Large intestine (tissue), 3 donors: Measurements from ENCODE around the gene SCG3. TPM values are rescaled to one million over a fixed set of nuclear protein-coding genes. Genes with fewer than 3 reads are reported as not detected.

Experiments used
- DNase-seq, 2 donors: peaks; one replicate each; pipeline versions ENCODE4 v3.0.0 to v3.0.0-alpha.2; 2013
- H3K27ac ChIP-seq: one replicate; pipeline ENCODE4 v1.5.1; 2013; ENCODE audit warnings: low read length
- H3K27me3 ChIP-seq: 2 replicates; pipeline ENCODE4 v1.6.1; 2013; ENCODE audit warnings: low read length; ENCODE audit not compliant: control insufficient read depth, insufficient read depth
- H3K36me3 ChIP-seq: 2 replicates; pipeline ENCODE4 v1.6.1; 2013; ENCODE audit warnings: low read length; ENCODE audit not compliant: control insufficient read depth, insufficient read depth
- H3K4me1 ChIP-seq: one replicate; pipeline ENCODE4 v1.6.1; 2013; ENCODE audit warnings: low read length; ENCODE audit not compliant: control insufficient read depth, insufficient read depth
- H3K4me3 ChIP-seq: one replicate; pipeline ENCODE4 v1.5.1; 2013; ENCODE audit warnings: low read length
- H3K9me3 ChIP-seq: one replicate; pipeline ENCODE4 v1.6.1; 2013; ENCODE audit warnings: mild to moderate bottlenecking, low read depth, low read length, moderate library complexity; ENCODE audit not compliant: control insufficient read depth
- WGBS: methylation state at CpG from one replicate; pipeline ENCODE4 v1.1.5; 2013; ENCODE audit warnings: low lambda C conversion rate; ENCODE audit not compliant: insufficient coverage; 5-methylcytosine and 5-hydroxymethylcytosine counted together
- polyA plus RNA-seq: library from polyadenylated mRNA; unstranded; fragments of 120-200 nt; gene quantifications from one replicate; pipeline ENCODE4 v1.2.1, GENCODE V29; 2013

Gene SCG3
- polyA plus RNA-seq, 1 donor = 10.0 TPM

GRCh38 chr15:51738553-51738952 is 57.2 kb downstream of the SCG3 start:
- no CpG with 5 or more reads among the region's 2 CpGs for WGBS
- no peak overlapping the region for H3K4me3 ChIP-seq
- H3K27ac ChIP-seq = peak overlapping the region; percentile 39
- no peaks in the 10 kb centered on the region for H3K36me3 ChIP-seq
- peaks cover 7% of the 10 kb centered on the region for H3K4me1 ChIP-seq
- H3K27me3 ChIP-seq = no peaks in the 10 kb centered on the region
- DNase-seq = no peak
- H3K9me3 ChIP-seq = no peaks in the 10 kb centered on the region

- Histone ChIP-seq H3K27ac (no peak overlapping the region), H3K4me1 (peaks cover 7% of the 10 kb centered on the region), H3K4me3 (no peak overlapping the region), H3K36me3 (no peaks in the 10 kb centered on the region), H3K27me3 (no peaks in the 10 kb centered on the region), H3K9me3 (no peaks in the 10 kb centered on the region)
- WGBS = no CpG with 5 or more reads among the region's 2 CpGs
- DNase-seq = no peak
Measured at GRCh38 chr15:51739061-51739712, 57.9 kb downstream of the SCG3 start.

DNA sequence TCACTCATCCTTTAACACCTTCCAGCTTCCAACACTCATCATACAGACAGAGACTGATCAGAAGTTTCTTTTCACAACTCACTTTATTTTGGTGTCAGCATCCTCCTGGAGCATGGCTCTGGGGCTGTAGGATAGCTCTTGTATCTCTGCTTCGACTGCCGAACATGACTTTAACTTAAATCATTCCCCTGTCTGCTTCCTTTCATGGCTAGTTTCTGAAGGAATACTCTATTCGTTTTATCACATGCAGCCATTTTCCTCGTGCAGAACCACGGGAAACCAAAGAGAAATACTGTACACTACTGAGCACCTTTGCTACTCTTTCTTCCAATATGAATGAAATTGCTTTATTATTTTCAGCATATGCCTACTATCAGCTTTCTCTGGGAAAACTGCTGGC is 68.0 kb downstream of the SCG3 start:
- no peak for DNase-seq
- Histone ChIP-seq H3K27me3 (peaks cover 18% of the 10 kb centered on the region), H3K4me3 (no peak overlapping the region), H3K27ac (no peak overlapping the region), H3K9me3 (no peaks in the 10 kb centered on the region), H3K4me1 (no peaks in the 10 kb centered on the region), H3K36me3 (no peaks in the 10 kb centered on the region)
- WGBS = 88% methylated on average over 3 of the region's 5 CpGs

- 93% methylated on average over 3 of the region's 4 CpGs for WGBS
- Histone ChIP-seq H3K4me1 (no peaks in the 10 kb centered on the region), H3K27ac (no peak overlapping the region), H3K4me3 (no peak overlapping the region), H3K36me3 (no peaks in the 10 kb centered on the region), H3K27me3 (peaks cover 18% of the 10 kb centered on the region), H3K9me3 (no peaks in the 10 kb centered on the region)
- DNase-seq = no peak
Measured at GRCh38 chr15:51750186-51750585, 68.9 kb downstream of the SCG3 start.

- Histone ChIP-seq H3K36me3 (no peaks in the 10 kb centered on the region), H3K4me3 (peak within 1 kb of the TSS; percentile 49), H3K27me3 (peaks cover 18% of the 10 kb centered on the region), H3K9me3 (no peaks in the 10 kb centered on the region), H3K4me1 (no peaks in the 10 kb centered on the region), H3K27ac (no peak within 1 kb of the TSS)
- DNase-seq = peak; percentile 42 to 77
- WGBS = 0% methylated on average over 4 of the region's 65 CpGs
Measured at GRCh38 chr15:51750792-51751696, 69.7 kb downstream of the SCG3 start, which contains the start of gene TMOD2. TSS of gene TMOD2 (plus strand) at chr15:51751597. CDS start at chr15:51766442, 14,845 bp downstream.

DNA sequence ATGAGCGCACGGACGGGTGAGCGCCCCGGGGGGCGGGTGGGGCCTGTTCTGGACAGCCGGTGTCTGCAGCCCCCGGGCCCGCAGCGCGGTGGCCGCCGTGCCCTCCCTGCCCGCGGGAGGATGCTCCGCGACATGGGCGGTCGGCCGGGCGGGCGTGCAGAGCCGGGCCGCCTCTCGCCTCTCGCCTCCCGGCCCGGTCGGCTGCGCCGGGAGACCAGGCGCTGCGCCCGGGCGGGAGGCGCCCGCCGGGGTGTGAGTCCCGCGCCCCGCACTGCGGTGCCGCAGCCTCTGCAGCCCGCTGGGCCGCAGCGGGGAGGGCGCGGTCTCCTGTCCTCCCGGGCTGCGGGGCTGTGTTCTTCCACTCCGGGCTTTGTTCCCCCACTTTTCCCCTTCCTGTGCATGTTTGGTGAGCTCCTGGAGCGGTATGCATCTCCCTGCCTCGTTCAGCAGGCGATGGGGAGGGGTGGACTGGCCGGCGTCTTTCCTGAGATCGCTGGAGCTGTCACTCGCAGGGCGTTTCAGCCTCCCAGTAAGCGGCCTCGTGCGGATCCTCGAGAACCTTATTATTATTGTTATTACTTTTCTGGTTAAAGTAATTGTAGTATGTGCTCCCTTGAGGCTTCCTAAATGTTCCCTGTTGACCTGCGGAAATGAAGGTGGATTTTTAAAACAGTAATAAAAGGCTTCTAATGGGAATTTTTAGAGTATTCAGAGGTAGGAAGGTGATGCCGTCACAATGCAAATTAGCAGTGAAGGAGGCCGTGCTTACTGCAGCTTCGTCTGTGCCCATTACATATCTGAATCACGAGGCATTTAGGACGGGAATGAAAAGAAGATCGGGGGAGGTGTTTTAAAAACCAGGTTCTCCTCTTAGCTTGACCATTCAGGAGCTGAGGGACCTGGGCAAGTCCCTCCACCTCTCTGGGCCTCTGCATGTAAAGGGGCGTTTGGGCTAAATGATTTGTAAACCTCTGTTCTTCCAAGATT is 70.7 kb downstream of the SCG3 start:
- H3K4me1 ChIP-seq = no peaks in the 10 kb centered on the region
- DNase-seq = peak in 1 of 2 donors; percentile 49
- no CpG with 5 or more reads among the region's 71 CpGs for WGBS
- H3K36me3 ChIP-seq = no peaks in the 10 kb centered on the region
- no peaks in the 10 kb centered on the region for H3K9me3 ChIP-seq
- H3K27me3 ChIP-seq = peaks cover 18% of the 10 kb centered on the region
- H3K4me3 ChIP-seq = peak overlapping the region; percentile 49
- no peak overlapping the region for H3K27ac ChIP-seq

DNA sequence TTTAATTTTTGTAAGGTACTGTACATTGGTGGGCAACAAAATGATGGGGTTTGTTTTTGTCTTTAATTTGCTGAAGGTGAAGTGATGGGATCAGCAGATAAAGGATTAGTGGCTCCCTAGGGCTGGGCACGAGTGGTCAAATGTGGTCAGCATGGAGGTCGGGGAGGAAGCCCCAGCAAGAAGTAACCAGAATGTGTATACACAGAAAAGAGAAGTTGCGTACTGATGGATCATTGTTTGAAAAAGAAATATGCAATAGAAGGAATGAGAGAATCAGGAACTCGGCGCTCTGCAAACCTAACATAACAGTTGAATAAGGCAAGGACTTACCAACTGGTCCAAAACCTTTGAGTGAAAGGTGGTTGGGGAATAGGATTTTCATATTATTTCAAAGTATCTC is 71.6 kb downstream of the SCG3 start:
- Histone ChIP-seq H3K4me1 (no peaks in the 10 kb centered on the region), H3K36me3 (no peaks in the 10 kb centered on the region), H3K9me3 (no peaks in the 10 kb centered on the region), H3K4me3 (no peak overlapping the region), H3K27me3 (peaks cover 18% of the 10 kb centered on the region), H3K27ac (no peak overlapping the region)
- DNase-seq = no peak
- WGBS = 79% methylated on average over 3 of the region's 5 CpGs

GRCh38 chr15:51754267-51754666 is 73.0 kb downstream of the SCG3 start:
- H3K9me3 ChIP-seq = no peaks in the 10 kb centered on the region
- H3K27me3 ChIP-seq = peaks cover 14% of the 10 kb centered on the region
- no peaks in the 10 kb centered on the region for H3K36me3 ChIP-seq
- no peak overlapping the region for H3K4me3 ChIP-seq
- no peak for DNase-seq
- WGBS = 70% methylated on average over 2 of the region's 2 CpGs
- H3K27ac ChIP-seq = no peak overlapping the region
- peaks cover 3% of the 10 kb centered on the region for H3K4me1 ChIP-seq

DNA sequence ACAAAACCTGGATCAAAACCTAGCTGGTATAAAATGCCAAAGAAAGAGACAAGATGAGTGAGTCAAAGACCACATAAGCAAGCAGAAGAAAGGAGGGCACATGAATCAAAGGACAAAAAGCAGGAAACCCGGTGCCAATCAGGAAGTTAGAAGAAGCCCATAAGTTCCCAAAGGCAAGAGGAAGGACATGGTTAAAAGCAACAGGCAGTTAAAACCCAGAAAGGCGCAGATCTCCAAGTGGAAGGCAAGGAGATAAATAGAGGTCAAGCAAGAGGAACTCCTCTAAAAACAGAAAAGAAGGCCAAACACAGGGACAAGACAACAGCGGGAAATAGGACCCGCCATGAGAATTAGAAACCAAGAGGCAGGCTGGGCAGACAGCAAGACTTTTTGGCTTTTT is 74.5 kb downstream of the SCG3 start:
- Histone ChIP-seq H3K9me3 (no peaks in the 10 kb centered on the region), H3K4me3 (no peak overlapping the region), H3K36me3 (no peaks in the 10 kb centered on the region), H3K4me1 (peaks cover 3% of the 10 kb centered on the region), H3K27me3 (peaks cover 4% of the 10 kb centered on the region), H3K27ac (no peak overlapping the region)
- no peak for DNase-seq
- WGBS = no CpG with 5 or more reads among the region's 4 CpGs

DNA sequence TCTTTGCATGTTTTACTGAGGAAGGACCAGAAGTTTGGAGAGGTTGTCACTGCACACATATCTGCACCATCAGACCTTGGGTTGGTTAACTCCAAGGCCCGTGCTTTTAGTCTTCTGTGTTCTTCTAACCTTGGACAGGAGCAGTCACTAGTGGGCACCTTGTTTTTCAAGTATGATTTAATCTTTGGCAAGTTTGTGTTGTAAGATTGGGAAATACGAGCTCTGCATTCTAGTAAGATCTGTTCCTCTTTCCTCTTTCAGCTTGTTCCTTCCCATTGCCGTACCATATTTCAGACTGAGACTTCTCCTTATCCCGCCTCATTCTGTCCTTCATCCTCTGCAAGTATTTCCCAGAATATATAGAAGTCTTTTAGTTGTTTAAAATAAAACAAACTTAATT is 75.2 kb downstream of the SCG3 start:
- no peak overlapping the region for H3K27ac ChIP-seq
- DNase-seq = no peak
- H3K4me3 ChIP-seq = no peak overlapping the region
- H3K4me1 ChIP-seq = peaks cover 3% of the 10 kb centered on the region
- H3K36me3 ChIP-seq = no peaks in the 10 kb centered on the region
- WGBS = 94% methylated on average over 3 of the region's 4 CpGs
- peaks cover 4% of the 10 kb centered on the region for H3K27me3 ChIP-seq
- H3K9me3 ChIP-seq = no peaks in the 10 kb centered on the region
